K562 (cell line): Measurements from ENCODE around the gene SLC26A6. TPM values are rescaled to one million over a fixed set of nuclear protein-coding genes. Genes with fewer than 3 reads are reported as not detected.
A peak's percentile ranks its signal among the peaks of the same experiment; 100 is the strongest.

Source experiments
- IFI16 ChIP-seq: fragments of 250-450 bp; sonication (Bioruptor Pico); IDR thresholded peaks from 2 replicates; pipeline ENCODE4 v2.1.2; 2022; ENCODE audit warnings: mild to moderate bottlenecking, inconsistent platforms
- NRF1 ChIP-seq, 2 experiments: fragments of 450-650 bp; IDR thresholded peaks in 1 of 2; conservative IDR thresholded peaks in 1 of 2; 2 replicates each; pipeline ENCODE4 v1.6.1; 2014; ENCODE audit warnings: mild to moderate bottlenecking in 2 of 2
- RBFOX2 ChIP-seq: fragments of 200-400 bp; formaldehyde crosslinking; IDR thresholded peaks from 2 replicates; pipeline ENCODE4 v1.6.1; 2017; ENCODE audit warnings: low read depth, mild to moderate bottlenecking, low read length, moderate library complexity
- SRSF3 ChIP-seq: fragments of 200-400 bp; formaldehyde crosslinking; IDR thresholded peaks from 2 replicates; pipeline ENCODE4 v1.6.1; 2016; ENCODE audit warnings: mild to moderate bottlenecking, low read length, moderate library complexity; ENCODE audit not compliant: insufficient read depth
- TAF1 ChIP-seq: IDR thresholded peaks from 2 replicates; pipeline ENCODE4 v1.6.1; 2011; ENCODE audit warnings: mild to moderate bottlenecking, low read length, moderate library complexity; ENCODE audit not compliant: insufficient read depth, control insufficient read depth, severe bottlenecking; ENCODE audit errors: extremely low read depth
- TOE1 ChIP-seq, 2 experiments: fragments of 450-650 bp in 1 of 2; sonication (generic) in 1 of 2; formaldehyde crosslinking in 1 of 2; IDR thresholded peaks; 2 replicates each; pipeline versions ENCODE4 v1.7.1 to v1.8.0; 2016 to 2022; ENCODE audit warnings: borderline replicate concordance in 2 of 2, mild to moderate bottlenecking in 2 of 2, antibody characterized with exemption in 1 of 2, inconsistent platforms in 1 of 2, low read depth in 1 of 2, missing genetic modification reagents in 1 of 2, moderate library complexity in 1 of 2
- polyA plus RNA-seq, 8 experiments: library from polyadenylated mRNA; depleted of rRNA in 4 of 8; stranded (reverse) in 5 of 8; unstranded in 3 of 8; fragments of >200 nt; fragmentation: Nextera tagmentation in 2 of 8; fragmentation: Illumina TruSeq in 1 of 8; extraction: Ambion mirVana in 2 of 8; extraction: Trizol in 1 of 8; gene quantifications; 2 replicates each; pipeline versions ENCODE4 v1.2.1 to v1.2.3, GENCODE V29; 2011 to 2014; ENCODE audit warnings: inconsistent platforms in 1 of 8, missing spikeins in 1 of 8
- total RNA-seq, 7 experiments: library from RNA; depleted of rRNA in 6 of 7; stranded (reverse); fragments of >200 nt in 6 of 7; fragmentation: Illumina TruSeq in 2 of 7; extraction: Trizol in 2 of 7; gene quantifications; 2 replicates each; pipeline versions ENCODE4 v1.2.1 to v1.2.3, GENCODE V29; 2011 to 2021; ENCODE audit warnings: low replicate concordance in 1 of 7
- TF ChIP-seq, protein P1 (sequence below), 3 experiments: IDR thresholded peaks in 2 of 3; conservative IDR thresholded peaks in 1 of 3; 2 replicates each; pipeline ENCODE4 v1.5.1; 2011 to 2012; ENCODE audit warnings: low read length in 3 of 3, mild to moderate bottlenecking in 3 of 3, control low read depth in 2 of 3, improper control_type of control experiment in 1 of 3, inconsistent platforms in 1 of 3, low read depth in 1 of 3, mixed read lengths in 1 of 3, moderate library complexity in 1 of 3; ENCODE audit not compliant: insufficient read depth in 2 of 3
- TF ChIP-seq, protein P2 (sequence below): fragments of 450-650 bp; IDR thresholded peaks from one replicate; pipeline ENCODE4 v1.6.1; 2018; ENCODE audit warnings: mild to moderate bottlenecking, moderate library complexity; ENCODE audit not compliant: partially characterized antibody
- TF ChIP-seq, protein P3 (sequence below): fragments of 250-450 bp; sonication (Bioruptor Pico); IDR thresholded peaks from 2 replicates; pipeline ENCODE4 v1.4.0; 2020
- TF ChIP-seq, protein P4 (sequence below): fragments of 250-450 bp; sonication (Bioruptor Pico); IDR thresholded peaks from 2 replicates; pipeline ENCODE4 v1.4.0; 2020; ENCODE audit warnings: mild to moderate bottlenecking, moderate library complexity
- TF ChIP-seq, protein P5 (sequence below): fragments of 200-400 bp; formaldehyde crosslinking; IDR thresholded peaks from 2 replicates; pipeline ENCODE4 v1.6.1; 2017; ENCODE audit warnings: mild to moderate bottlenecking, low read depth, low read length, moderate library complexity
- TF ChIP-seq, protein P6 (sequence below), 3 experiments: fragments of 200-800 bp in 1 of 3; sonication (Bioruptor generic) in 1 of 3; sonication (generic) in 1 of 3; formaldehyde crosslinking in 1 of 3; IDR thresholded peaks; 2 replicates each; pipeline versions ENCODE4 v1.6.1 to v1.8.0; 2016 to 2022; ENCODE audit warnings: mild to moderate bottlenecking in 2 of 3, missing compliant biosample characterization in 2 of 3, missing genetic modification characterization in 2 of 3, missing genetic modification reagents in 1 of 3

Gene SLC26A6
- total and polyA plus RNA-seq, 9 of the 15 experiments (the other 6 are each of a cell fraction or from before 2014, with no cell fraction given), result 2.1 to 27.2 (median 14.8) TPM

DNA sequence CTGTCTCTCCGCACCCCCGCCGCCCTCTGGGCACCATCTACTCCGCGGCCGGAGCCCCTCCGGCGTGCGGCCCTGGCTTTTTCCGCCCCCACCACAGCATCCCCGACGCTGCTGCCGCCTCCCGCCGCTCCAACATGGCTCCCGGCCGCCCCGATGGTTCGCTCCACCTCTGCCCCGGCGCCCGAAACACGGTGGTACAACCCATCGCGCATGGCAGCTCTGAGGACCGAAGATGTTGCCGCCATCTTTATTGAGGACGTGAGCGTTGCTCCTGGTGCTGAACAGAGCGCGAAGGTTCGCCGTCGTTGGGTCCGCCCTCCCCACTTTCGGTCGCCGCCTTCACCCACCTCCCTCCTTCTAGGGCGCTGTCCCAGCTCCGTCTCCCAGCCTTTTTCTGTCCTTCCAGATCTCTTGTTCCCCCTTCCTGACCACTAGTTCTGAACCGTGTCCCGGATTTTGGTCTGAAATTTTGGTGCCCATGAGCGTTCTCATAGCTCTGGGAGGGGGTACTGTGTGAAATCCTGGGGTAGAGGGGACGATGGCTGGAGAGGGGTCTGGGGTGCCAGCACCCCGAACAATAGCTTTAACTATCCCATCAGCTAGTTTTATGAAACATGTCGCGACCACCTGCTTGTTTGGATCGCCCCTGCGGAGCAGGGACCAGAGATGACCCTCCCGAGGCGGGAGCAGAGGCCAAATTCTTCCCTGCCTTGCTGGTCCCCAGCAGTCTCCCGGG, 27.7 kb upstream of the SLC26A6 start, which contains the start of gene CELSR3 (continued):
- TF ChIP-seq TAF1 (peak; percentile 19), TOE1 (IDR thresholded peaks at IDR 0.05; ENCODE audit: borderline replicate concordance) (no peak), TOE1 (CRISPR knock-in tag; IDR thresholded peaks at IDR 0.05; ENCODE audit: borderline replicate concordance, low read depth) (no peak), NRF1 (conservative IDR thresholded peaks at IDR 0.05 in 1 of 2, IDR thresholded peaks at IDR 0.05 in 1 of 2) (peak; percentile 64 to 76), IFI16 (no peak), RBFOX2 (peak; percentile 12; the same call in 1 of the 2 replicates), SRSF3 (no peak)
- TF ChIP-seq, protein P1, sequence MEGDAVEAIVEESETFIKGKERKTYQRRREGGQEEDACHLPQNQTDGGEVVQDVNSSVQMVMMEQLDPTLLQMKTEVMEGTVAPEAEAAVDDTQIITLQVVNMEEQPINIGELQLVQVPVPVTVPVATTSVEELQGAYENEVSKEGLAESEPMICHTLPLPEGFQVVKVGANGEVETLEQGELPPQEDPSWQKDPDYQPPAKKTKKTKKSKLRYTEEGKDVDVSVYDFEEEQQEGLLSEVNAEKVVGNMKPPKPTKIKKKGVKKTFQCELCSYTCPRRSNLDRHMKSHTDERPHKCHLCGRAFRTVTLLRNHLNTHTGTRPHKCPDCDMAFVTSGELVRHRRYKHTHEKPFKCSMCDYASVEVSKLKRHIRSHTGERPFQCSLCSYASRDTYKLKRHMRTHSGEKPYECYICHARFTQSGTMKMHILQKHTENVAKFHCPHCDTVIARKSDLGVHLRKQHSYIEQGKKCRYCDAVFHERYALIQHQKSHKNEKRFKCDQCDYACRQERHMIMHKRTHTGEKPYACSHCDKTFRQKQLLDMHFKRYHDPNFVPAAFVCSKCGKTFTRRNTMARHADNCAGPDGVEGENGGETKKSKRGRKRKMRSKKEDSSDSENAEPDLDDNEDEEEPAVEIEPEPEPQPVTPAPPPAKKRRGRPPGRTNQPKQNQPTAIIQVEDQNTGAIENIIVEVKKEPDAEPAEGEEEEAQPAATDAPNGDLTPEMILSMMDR (IDR thresholded peaks at IDR 0.05 in 2 of 3, conservative IDR thresholded peaks at IDR 0.05 in 1 of 3; ENCODE audit: insufficient read depth in 2 of 3, low read depth in 1 of 3, low read length in 3 of 3), result no peak
- TF ChIP-seq, protein P2, sequence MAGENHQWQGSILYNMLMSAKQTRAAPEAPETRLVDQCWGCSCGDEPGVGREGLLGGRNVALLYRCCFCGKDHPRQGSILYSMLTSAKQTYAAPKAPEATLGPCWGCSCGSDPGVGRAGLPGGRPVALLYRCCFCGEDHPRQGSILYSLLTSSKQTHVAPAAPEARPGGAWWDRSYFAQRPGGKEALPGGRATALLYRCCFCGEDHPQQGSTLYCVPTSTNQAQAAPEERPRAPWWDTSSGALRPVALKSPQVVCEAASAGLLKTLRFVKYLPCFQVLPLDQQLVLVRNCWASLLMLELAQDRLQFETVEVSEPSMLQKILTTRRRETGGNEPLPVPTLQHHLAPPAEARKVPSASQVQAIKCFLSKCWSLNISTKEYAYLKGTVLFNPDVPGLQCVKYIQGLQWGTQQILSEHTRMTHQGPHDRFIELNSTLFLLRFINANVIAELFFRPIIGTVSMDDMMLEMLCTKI, result no peak
- TF ChIP-seq, protein P3, sequence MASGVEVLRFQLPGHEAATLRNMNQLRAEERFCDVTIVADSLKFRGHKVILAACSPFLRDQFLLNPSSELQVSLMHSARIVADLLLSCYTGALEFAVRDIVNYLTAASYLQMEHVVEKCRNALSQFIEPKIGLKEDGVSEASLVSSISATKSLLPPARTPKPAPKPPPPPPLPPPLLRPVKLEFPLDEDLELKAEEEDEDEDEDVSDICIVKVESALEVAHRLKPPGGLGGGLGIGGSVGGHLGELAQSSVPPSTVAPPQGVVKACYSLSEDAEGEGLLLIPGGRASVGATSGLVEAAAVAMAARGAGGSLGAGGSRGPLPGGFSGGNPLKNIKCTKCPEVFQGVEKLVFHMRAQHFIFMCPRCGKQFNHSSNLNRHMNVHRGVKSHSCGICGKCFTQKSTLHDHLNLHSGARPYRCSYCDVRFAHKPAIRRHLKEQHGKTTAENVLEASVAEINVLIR, result no peak
- TF ChIP-seq, protein P4, sequence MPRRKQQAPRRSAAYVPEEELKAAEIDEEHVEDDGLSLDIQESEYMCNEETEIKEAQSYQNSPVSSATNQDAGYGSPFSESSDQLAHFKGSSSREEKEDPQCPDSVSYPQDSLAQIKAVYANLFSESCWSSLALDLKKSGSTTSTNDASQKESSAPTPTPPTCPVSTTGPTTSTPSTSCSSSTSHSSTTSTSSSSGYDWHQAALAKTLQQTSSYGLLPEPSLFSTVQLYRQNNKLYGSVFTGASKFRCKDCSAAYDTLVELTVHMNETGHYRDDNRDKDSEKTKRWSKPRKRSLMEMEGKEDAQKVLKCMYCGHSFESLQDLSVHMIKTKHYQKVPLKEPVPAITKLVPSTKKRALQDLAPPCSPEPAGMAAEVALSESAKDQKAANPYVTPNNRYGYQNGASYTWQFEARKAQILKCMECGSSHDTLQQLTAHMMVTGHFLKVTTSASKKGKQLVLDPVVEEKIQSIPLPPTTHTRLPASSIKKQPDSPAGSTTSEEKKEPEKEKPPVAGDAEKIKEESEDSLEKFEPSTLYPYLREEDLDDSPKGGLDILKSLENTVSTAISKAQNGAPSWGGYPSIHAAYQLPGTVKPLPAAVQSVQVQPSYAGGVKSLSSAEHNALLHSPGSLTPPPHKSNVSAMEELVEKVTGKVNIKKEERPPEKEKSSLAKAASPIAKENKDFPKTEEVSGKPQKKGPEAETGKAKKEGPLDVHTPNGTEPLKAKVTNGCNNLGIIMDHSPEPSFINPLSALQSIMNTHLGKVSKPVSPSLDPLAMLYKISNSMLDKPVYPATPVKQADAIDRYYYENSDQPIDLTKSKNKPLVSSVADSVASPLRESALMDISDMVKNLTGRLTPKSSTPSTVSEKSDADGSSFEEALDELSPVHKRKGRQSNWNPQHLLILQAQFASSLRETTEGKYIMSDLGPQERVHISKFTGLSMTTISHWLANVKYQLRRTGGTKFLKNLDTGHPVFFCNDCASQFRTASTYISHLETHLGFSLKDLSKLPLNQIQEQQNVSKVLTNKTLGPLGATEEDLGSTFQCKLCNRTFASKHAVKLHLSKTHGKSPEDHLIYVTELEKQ (CRISPR knock-in tag), result no peak
- TF ChIP-seq, protein P5, sequence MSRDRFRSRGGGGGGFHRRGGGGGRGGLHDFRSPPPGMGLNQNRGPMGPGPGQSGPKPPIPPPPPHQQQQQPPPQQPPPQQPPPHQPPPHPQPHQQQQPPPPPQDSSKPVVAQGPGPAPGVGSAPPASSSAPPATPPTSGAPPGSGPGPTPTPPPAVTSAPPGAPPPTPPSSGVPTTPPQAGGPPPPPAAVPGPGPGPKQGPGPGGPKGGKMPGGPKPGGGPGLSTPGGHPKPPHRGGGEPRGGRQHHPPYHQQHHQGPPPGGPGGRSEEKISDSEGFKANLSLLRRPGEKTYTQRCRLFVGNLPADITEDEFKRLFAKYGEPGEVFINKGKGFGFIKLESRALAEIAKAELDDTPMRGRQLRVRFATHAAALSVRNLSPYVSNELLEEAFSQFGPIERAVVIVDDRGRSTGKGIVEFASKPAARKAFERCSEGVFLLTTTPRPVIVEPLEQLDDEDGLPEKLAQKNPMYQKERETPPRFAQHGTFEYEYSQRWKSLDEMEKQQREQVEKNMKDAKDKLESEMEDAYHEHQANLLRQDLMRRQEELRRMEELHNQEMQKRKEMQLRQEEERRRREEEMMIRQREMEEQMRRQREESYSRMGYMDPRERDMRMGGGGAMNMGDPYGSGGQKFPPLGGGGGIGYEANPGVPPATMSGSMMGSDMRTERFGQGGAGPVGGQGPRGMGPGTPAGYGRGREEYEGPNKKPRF, result no peak
- TF ChIP-seq, protein P6, sequence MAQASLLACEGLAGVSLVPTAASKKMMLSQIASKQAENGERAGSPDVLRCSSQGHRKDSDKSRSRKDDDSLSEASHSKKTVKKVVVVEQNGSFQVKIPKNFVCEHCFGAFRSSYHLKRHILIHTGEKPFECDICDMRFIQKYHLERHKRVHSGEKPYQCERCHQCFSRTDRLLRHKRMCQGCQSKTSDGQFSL (CRISPR knock-in tag; IDR thresholded peaks at IDR 0.05), result no peak
- TF ChIP-seq, protein P6 (tag; IDR thresholded peaks at IDR 0.05), result no peak
